Measurements from ENCODE around the gene ANKS6.
"Not testable (repeated sequence)": the region's sequence is repeated elsewhere in the genome, so short reads cannot be mapped to it uniquely, and the experiment has no call there.

ANKS6 gene

GRCh38 chr9:98698856-98699255 lies 97.5 kb downstream of the ANKS6 start:
- no peak for FAIRE-seq

- FAIRE-seq, result no peak
Measured at GRCh38 chr9:98694943-98695342, 101.4 kb downstream of the ANKS6 start.

- no peak for FAIRE-seq
Measured at GRCh38 chr9:98692392-98692791, 104.0 kb downstream of the ANKS6 start.

- FAIRE-seq, result no peak
Measured at GRCh38 chr9:98691890-98692289, 104.5 kb downstream of the ANKS6 start.

- FAIRE-seq, result no peak
Measured at GRCh38 chr9:98690686-98691085, 105.7 kb downstream of the ANKS6 start.

GRCh38 chr9:98688710-98689495 lies 107.5 kb downstream of the ANKS6 start:
- FAIRE-seq, result no peak

- FAIRE-seq, result no peak
Measured at GRCh38 chr9:98687911-98688310, 108.4 kb downstream of the ANKS6 start.

GRCh38 chr9:98686961-98687855 lies 109.1 kb downstream of the ANKS6 start:
- FAIRE-seq, result no peak

GRCh38 chr9:98684816-98685215 lies 111.5 kb downstream of the ANKS6 start:
- FAIRE-seq, result not testable (repeated sequence)
